Suprapubic skin (tissue), 4 donors: ENCODE results near the gene USP47.

Source experiments
- POLR2A ChIP-seq, 2 donors: fragments of 450-650 bp; IDR thresholded peaks; one replicate each; pipeline ENCODE4 v1.6.1; 2017; ENCODE audit warnings: antibody characterized with exemption in 2 of 2, mild to moderate bottlenecking in 2 of 2, moderate library complexity in 2 of 2
- POLR2AphosphoS5 ChIP-seq, 3 donors: sonication (generic); formaldehyde crosslinking; IDR thresholded peaks; one replicate each; pipeline ENCODE4 v1.6.1; 2017; ENCODE audit warnings: antibody characterized with exemption in 3 of 3
- TF ChIP-seq, protein P1 (sequence below), 2 donors: fragments of 200-600 bp in 1 of 2; fragments of 450-650 bp in 1 of 2; sonication (generic) in 1 of 2; IDR thresholded peaks; one replicate each; pipeline ENCODE4 v1.5.1; 2016 to 2019; ENCODE audit warnings: antibody characterized with exemption in 2 of 2, mild to moderate bottlenecking in 1 of 2, moderate library complexity in 1 of 2

DNA sequence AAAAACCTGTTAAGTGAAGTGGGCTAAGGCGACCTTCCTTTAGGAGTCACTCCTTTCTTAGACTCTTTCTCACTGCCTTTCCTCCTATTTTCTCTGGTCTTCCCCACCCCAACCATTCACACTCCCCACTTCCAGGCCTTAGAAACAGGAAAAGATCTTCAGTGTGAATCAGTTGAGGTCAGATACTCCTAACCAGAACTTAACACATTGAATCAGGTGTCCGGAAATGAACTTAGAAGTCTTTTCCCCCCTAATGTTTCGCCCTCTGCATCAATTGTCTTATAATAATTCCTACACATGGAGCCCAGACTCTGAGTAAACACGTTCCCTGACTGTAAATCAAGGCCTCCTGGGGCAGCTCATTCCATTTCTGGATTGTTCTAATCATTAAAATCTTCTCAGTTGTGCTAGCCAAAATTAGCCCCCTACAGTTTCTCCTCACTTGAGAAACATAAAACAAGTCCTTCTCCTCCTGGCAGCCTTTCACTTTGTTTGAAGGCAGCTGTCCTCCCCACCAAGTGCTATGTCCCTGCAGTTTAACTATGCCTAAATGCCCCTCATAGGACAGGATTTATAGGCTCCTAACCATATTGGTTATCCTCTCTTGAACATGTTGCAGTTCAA, 32.7 kb upstream of the USP47 start:
- TF ChIP-seq POLR2A (IDR thresholded peaks at IDR 0.05) (no peak), POLR2AphosphoS5 (IDR thresholded peaks at IDR 0.05) (no peak)
- TF ChIP-seq, protein P1, sequence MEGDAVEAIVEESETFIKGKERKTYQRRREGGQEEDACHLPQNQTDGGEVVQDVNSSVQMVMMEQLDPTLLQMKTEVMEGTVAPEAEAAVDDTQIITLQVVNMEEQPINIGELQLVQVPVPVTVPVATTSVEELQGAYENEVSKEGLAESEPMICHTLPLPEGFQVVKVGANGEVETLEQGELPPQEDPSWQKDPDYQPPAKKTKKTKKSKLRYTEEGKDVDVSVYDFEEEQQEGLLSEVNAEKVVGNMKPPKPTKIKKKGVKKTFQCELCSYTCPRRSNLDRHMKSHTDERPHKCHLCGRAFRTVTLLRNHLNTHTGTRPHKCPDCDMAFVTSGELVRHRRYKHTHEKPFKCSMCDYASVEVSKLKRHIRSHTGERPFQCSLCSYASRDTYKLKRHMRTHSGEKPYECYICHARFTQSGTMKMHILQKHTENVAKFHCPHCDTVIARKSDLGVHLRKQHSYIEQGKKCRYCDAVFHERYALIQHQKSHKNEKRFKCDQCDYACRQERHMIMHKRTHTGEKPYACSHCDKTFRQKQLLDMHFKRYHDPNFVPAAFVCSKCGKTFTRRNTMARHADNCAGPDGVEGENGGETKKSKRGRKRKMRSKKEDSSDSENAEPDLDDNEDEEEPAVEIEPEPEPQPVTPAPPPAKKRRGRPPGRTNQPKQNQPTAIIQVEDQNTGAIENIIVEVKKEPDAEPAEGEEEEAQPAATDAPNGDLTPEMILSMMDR (IDR thresholded peaks at IDR 0.05): no peak
